Mesodermal cell (in vitro differentiated cells): ENCODE measurements around the gene SH3GL3.

ENCODE experiments used
- H3K27ac ChIP-seq: 2 replicates; pipeline ENCODE4 v1.7.0; 2013; ENCODE audit warnings: mild to moderate bottlenecking, low read depth, low read length, moderate library complexity; ENCODE audit not compliant: severe bottlenecking
- H3K36me3 ChIP-seq: 2 replicates; pipeline ENCODE4 v1.7.1; 2013; ENCODE audit warnings: mild to moderate bottlenecking, low read length, moderate library complexity; ENCODE audit not compliant: control insufficient read depth, insufficient read depth
- H3K4me1 ChIP-seq: one replicate; pipeline ENCODE4 v1.7.1; 2013; ENCODE audit warnings: mild to moderate bottlenecking, low read length; ENCODE audit not compliant: insufficient read depth, control insufficient read depth, poor library complexity, severe bottlenecking
- H3K4me3 ChIP-seq: 2 replicates; pipeline ENCODE4 v1.7.0; 2013; ENCODE audit warnings: low read length, control low read depth, mild to moderate bottlenecking; ENCODE audit not compliant: insufficient read depth, poor library complexity, severe bottlenecking; ENCODE audit errors: extremely low read depth
- H3K9me3 ChIP-seq: 2 replicates; pipeline ENCODE4 v1.7.1; 2013; ENCODE audit warnings: mild to moderate bottlenecking, low read length, moderate library complexity; ENCODE audit not compliant: control insufficient read depth
- WGBS, 2 experiments: methylation state at CpG; one replicate each; pipeline ENCODE4 v1.1.5; 2013; ENCODE audit warnings: missing lambda C conversion rate in 2 of 2; ENCODE audit not compliant: insufficient coverage in 2 of 2; 5-methylcytosine and 5-hydroxymethylcytosine counted together

Gene SH3GL3

DNA sequence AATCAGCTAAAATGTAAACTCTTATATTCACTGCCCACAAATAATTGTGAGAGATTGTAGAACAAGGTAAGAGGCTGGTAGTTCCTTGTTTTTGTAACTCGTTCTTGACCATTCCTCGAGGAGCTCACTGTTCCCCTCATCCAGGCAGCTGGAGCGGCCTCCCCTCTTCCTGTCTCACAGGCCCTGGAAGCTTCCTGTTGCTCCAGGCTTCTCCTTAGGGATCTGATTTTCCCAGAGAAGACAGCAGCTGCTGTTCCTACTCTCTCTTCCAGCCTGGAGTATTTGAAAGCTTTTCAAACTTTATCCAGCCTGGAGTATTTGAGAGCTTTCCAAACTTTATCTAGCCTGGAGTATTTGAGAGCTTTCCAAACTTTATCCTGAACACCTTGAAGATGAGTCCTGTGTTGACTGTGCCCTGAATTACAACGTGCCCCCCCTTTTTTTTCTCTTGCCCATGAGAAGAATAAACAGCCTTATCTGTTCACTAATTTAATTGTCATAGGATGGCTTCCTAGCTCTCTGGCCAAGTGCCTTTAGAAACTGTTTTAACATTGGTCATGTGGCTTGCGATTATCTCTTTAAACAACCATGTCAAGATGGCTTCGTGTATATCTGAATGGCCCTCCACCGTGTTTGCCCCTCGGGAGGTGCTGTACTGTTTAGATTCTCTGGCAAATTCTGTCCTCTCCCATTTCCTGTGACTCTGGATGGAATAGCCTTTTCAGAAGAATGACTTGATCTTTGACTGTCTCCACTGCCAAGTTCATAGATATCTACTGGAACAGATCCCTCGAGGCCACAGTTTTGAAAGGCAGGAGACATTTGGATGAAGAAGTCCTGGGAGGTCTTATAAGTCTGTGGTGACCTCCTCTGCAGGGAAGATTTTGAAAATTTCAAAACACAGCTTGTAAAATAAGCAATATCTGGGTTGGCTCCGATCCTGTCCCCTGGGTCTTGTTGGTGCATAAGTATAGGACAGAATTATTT lies 211.6 kb downstream of the SH3GL3 start:
- peaks cover 4% of the 10 kb centered on the region for H3K9me3 ChIP-seq
- H3K36me3 ChIP-seq, result no peaks in the 10 kb centered on the region
- 90 to 92% methylated on average over 8 of the region's 10 CpGs for WGBS, 2 experiments
- H3K27ac ChIP-seq, result no peak overlapping the region
- no peak overlapping the region for H3K4me3 ChIP-seq
- H3K4me1 ChIP-seq, result peaks cover 3% of the 10 kb centered on the region

DNA sequence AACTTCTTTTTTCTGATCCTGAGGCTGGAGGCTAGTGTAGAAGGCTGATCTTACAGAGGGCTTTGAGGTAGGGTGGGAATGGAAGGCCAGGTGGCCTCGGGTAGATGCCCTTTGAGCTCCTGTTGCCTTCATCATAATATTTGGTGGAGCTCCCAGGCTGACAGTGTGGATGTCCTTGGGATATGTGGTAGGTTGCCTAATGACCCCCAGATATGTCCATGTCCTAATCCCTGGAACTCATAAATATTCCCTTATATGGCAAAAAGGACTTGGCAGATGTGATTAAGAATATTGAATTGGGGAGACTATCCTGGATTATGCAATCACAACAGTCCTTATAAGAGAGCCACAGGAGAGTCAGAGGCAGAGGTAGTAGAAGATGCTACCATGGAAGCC lies 212.3 kb downstream of the SH3GL3 start:
- H3K4me1 ChIP-seq, result peaks cover 2% of the 10 kb centered on the region
- H3K9me3 ChIP-seq, result peaks cover 4% of the 10 kb centered on the region
- H3K27ac ChIP-seq, result no peak overlapping the region
- 86% methylated on average over 1 of the region's 1 CpG; no CpG with 5 or more reads in 1 of the 2 experiments for WGBS, 2 experiments
- H3K4me3 ChIP-seq, result no peak overlapping the region
- H3K36me3 ChIP-seq, result no peaks in the 10 kb centered on the region

- H3K4me3 ChIP-seq, result no peak overlapping the region
- no peaks in the 10 kb centered on the region for H3K4me1 ChIP-seq
- no peaks in the 10 kb centered on the region for H3K36me3 ChIP-seq
- no peaks in the 10 kb centered on the region for H3K9me3 ChIP-seq
- no CpG with 5 or more reads among the region's 3 CpGs for WGBS, 2 experiments
- H3K27ac ChIP-seq, result no peak overlapping the region
These were observed 218.3 kb downstream of the SH3GL3 start for GRCh38 chr15:83665480-83665879.
